Activated CD4-positive, CD25-positive, alpha-beta regulatory T cell treated with anti-CD3 and anti-CD28 coated beads, Interleukin-2, amount 50 U/mL, for 72 hours (primary cell): ENCODE measurements around the gene DDR1.
"Not testable (repeated sequence)": the region's sequence is repeated elsewhere in the genome, so short reads cannot be mapped to it uniquely, and the experiment has no call there.

Experiments
- DNase-seq: peaks from one replicate; pipeline ENCODE4 v3.0.0; 2021

DDR1 gene

GRCh38 chr6:30894935-30895334 is 10.6 kb downstream of the DDR1 start:
- no peak for DNase-seq

GRCh38 chr6:30895343-30895742 is 11.0 kb downstream of the DDR1 start:
- DNase-seq: no peak

- no peak for DNase-seq
Observed at GRCh38 chr6:30896541-30896940, 12.2 kb downstream of the DDR1 start.

- no peak for DNase-seq
Observed at GRCh38 chr6:30897882-30898281, 13.6 kb downstream of the DDR1 start.

- DNase-seq: no peak
Observed at GRCh38 chr6:30898750-30899360, 14.5 kb downstream of the DDR1 start.

GRCh38 chr6:30900863-30901417 is 16.6 kb downstream of the DDR1 start:
- no peak for DNase-seq

GRCh38 chr6:30901436-30901835 is 17.1 kb downstream of the DDR1 start:
- DNase-seq: no peak

GRCh38 chr6:30902196-30902595 is 17.9 kb downstream of the DDR1 start:
- not testable (repeated sequence) for DNase-seq

- no peak for DNase-seq
Observed at GRCh38 chr6:30902709-30903108, 18.4 kb downstream of the DDR1 start.

- DNase-seq: no peak
Observed at GRCh38 chr6:30903236-30903635, 18.9 kb downstream of the DDR1 start.

- DNase-seq: not testable (repeated sequence)
Observed at GRCh38 chr6:30907290-30907757, 23.0 kb downstream of the DDR1 start.

- DNase-seq: peak; percentile 85
Observed at GRCh38 chr6:30907758-30908591, 23.7 kb downstream of the DDR1 start, which contains the start of gene GTF2H4. Gene GTF2H4 (plus strand): TSS chr6:30908207.

GRCh38 chr6:30908700-30909099 is 24.4 kb downstream of the DDR1 start:
- DNase-seq: no peak

- DNase-seq: not testable (repeated sequence)
Observed at GRCh38 chr6:30910473-30910872, 26.2 kb downstream of the DDR1 start.

- DNase-seq: no peak
Observed at GRCh38 chr6:30912746-30913520, 28.6 kb downstream of the DDR1 start.

GRCh38 chr6:30913721-30914075 is 29.4 kb downstream of the DDR1 start:
- DNase-seq: no peak

GRCh38 chr6:30914076-30914853 is 29.9 kb downstream of the DDR1 start, which contains the start of gene VARS2:
Gene VARS2 (plus strand): TSS chr6:30914238. CDS start chr6:30914837, 599 bp downstream.
- peak; percentile 89 for DNase-seq

- no peak for DNase-seq
Observed at GRCh38 chr6:30914854-30915590, 30.7 kb downstream of the DDR1 start.

GRCh38 chr6:30915591-30915946 is 31.2 kb downstream of the DDR1 start:
- DNase-seq: no peak

- DNase-seq: no peak
Observed at GRCh38 chr6:30917041-30917440, 32.7 kb downstream of the DDR1 start.

- no peak for DNase-seq
Observed at GRCh38 chr6:30917487-30917886, 33.2 kb downstream of the DDR1 start.

GRCh38 chr6:30918670-30919069 is 34.4 kb downstream of the DDR1 start:
- no peak for DNase-seq
